ENCODE data around the gene KIAA1671. TPM values are rescaled to one million over a fixed set of nuclear protein-coding genes. Genes with fewer than 3 reads are reported as not detected.
"Not testable (repeated sequence)": the region's sequence is repeated elsewhere in the genome, so short reads cannot be mapped to it uniquely, and the experiment has no call there.

KIAA1671 gene
- 10 to 100 TPM in 1 of 2 experiments, 1 to 10 TPM in 1; 9.6 to 10.2 TPM for total RNA-seq
- under 1 TPM; 0.04 to 0.68 TPM for polyA plus RNA-seq

DNA sequence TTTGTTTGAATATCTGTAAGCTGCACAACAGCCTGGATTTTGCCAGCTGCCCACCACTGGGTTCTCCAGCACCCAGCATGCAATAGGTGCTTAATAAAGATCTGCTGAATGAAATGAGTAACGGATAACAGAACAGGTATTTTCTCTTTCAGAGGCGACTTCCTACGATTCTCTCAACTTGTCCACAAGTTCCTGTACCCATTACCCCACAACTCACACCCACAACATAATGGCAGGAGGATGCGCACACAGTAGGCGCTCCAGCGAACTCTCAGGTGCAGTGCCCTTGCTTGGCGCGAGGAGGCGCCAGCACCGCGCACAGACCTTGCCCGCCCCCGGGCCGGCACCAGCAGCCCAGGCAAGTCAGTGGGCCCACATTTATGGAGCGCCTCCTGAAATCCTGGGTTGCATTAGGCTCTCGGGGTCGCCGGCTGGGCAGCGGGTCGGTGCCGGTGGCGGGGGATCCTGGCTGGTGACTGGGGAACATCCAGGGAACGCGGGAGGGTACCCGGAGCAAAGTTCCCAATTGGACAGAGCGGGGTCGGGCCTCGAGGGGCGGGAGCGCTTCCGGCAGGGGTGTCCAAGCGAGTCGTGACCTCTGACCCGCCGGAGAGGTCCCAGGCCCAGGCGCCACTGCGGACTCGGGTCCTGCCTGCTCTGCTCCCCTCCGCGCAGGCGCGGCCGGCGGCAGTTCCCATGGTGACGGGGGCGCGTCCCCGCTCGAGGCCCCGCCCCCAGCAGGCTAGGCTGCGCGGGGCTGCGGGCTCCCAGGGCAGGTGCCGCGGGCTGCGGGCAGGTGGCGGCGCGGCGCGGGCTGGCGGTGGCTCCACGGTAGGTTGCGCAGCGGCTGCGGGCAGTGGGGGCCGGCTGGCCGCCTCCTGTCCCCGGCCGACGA is at the start of gene KIAA1671:
Gene KIAA1671, plus strand, starts transcription at position 775 of the 895 bp plus-strand sequence. CDS start 75,284 bp downstream, outside the sequence.
- no peaks in the 10 kb centered on the region for H3K36me3 ChIP-seq (ENCODE audit: insufficient read depth, low read length)
- H3K27me3 ChIP-seq (ENCODE audit: insufficient read depth, low read length) = peaks cover 10% of the 10 kb centered on the region
- Mint-ChIP-seq H3K27me3 (peaks cover 35 to 49% of the 10 kb centered on the region in 2 donors), H3K4me1 (peaks cover 6 to 34% (median 14%) of the 10 kb centered on the region in 4 donors), H3K36me3 (no peaks in the 10 kb centered on the region), H3K9me3 (no peaks in the 10 kb centered on the region), H3K27ac (peak within 1 kb of the TSS in 5 of 7 donors; percentile 22 to 66 (median 53)), H3K4me3 (peak within 1 kb of the TSS; percentile 74 to 87 (median 80))
- H3K4me1 ChIP-seq (ENCODE audit: insufficient read depth, low read length) = peaks cover 14% of the 10 kb centered on the region
- peak within 1 kb of the TSS in 1 of 2 donors; percentile 63 for H3K4me3 ChIP-seq (ENCODE audit: low read length in 2 of 2)
- POLR2A ChIA-PET (ENCODE audit: partially characterized antibody) = no interaction called here
- CTCF ChIA-PET (ENCODE audit: partially characterized antibody) = interaction anchor here (0.6 to 4.5 kb wide), 7 partner anchors 76 to 125 kb away, joined by 3 to 46 read pairs (median 4); no protein-coding TSS in a partner anchor
- intact Hi-C loops (cut with micrococcal nuclease) = loop anchor here (1.0 kb wide), 1 partner anchor 96 kb away; no protein-coding TSS in a partner anchor
- H3K27ac ChIP-seq (ENCODE audit: low read depth, low read length) = no peak within 1 kb of the TSS
- no peaks in the 10 kb centered on the region for H3K9me3 ChIP-seq (ENCODE audit: control insufficient read depth in 1 of 2, low read length in 2 of 2)
- DNase-seq = peak; percentile 80 to 89 (median 87)

DNA sequence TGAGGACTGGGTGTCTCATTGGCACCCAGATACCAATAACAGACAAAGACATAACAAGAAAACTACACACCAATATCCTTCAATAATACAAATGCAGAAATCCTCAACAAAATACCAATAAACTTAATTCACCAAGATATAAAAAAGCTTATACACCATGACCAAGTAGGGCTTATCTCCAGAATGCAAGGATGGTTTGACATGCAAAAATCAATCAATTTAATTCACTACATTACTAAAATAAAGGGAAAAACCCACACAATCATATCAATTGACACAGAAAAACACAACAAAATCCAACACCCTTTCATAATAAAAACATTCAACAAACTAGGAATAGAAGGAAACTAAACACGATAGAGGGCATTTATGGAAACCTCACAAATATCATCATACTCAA is 46.6 kb upstream of the KIAA1671 start:
- CTCF ChIA-PET (ENCODE audit: partially characterized antibody) = no interaction called here
- Histone ChIP-seq H3K4me1 (ENCODE audit: insufficient read depth, low read length) (no peaks in the 10 kb centered on the region), H3K9me3 (ENCODE audit: control insufficient read depth in 1 of 2, low read length in 2 of 2) (no peaks in the 10 kb centered on the region), H3K4me3 (ENCODE audit: low read length in 2 of 2) (no peak overlapping the region), H3K27me3 (ENCODE audit: insufficient read depth, low read length) (no peaks in the 10 kb centered on the region), H3K36me3 (ENCODE audit: insufficient read depth, low read length) (no peaks in the 10 kb centered on the region), H3K27ac (ENCODE audit: low read depth, low read length) (no peak overlapping the region)
- Mint-ChIP-seq H3K36me3 (peaks cover 25 to 31% of the 10 kb centered on the region in 2 donors), H3K4me3 (no peak overlapping the region), H3K27ac (no peak overlapping the region), H3K4me1 (no peaks in the 10 kb centered on the region), H3K27me3 (no peaks in the 10 kb centered on the region), H3K9me3 (peaks cover 8 to 27% (median 21%) of the 10 kb centered on the region in 8 donors)
- POLR2A ChIA-PET (ENCODE audit: partially characterized antibody) = no interaction called here
- intact Hi-C loops (cut with micrococcal nuclease) = no loop called here
- no peak for DNase-seq

DNA sequence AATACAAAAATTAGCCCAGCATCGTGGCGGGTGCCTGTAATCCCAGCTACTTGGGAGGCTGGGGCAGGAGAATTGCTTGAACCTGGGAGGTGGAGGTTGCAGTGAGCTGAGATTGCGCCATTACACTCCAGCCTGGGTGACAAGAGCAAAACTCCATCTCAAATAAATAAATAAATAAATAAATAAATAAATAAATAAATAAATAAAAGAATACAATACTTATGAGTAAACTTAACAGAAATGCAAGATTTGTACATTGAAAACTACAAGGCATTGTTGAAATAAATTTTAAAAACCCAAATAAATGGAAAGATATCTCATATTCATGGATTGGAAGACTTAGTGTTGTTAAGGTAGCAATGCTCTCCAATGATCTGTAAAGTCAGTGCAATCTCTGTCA is 45.4 kb upstream of the KIAA1671 start:
- H3K4me1 Mint-ChIP-seq; H3K4me1 ChIP-seq (ENCODE audit: insufficient read depth, low read length); POLR2A ChIA-PET (ENCODE audit: partially characterized antibody); DNase-seq; H3K27ac Mint-ChIP-seq; intact Hi-C loops (cut with micrococcal nuclease); H3K4me3 ChIP-seq (ENCODE audit: low read length in 2 of 2); H3K36me3 ChIP-seq (ENCODE audit: insufficient read depth, low read length); H3K9me3 ChIP-seq (ENCODE audit: control insufficient read depth in 1 of 2, low read length in 2 of 2); H3K4me3 Mint-ChIP-seq; CTCF ChIA-PET (ENCODE audit: partially characterized antibody); H3K27me3 ChIP-seq (ENCODE audit: insufficient read depth, low read length); H3K27ac ChIP-seq (ENCODE audit: low read depth, low read length); H3K27me3 Mint-ChIP-seq: not testable (repeated sequence)
- H3K9me3 Mint-ChIP-seq = peaks cover 8 to 27% (median 21%) of the 10 kb centered on the region in 8 donors
- H3K36me3 Mint-ChIP-seq = peaks cover 24 to 26% of the 10 kb centered on the region in 2 donors

DNA sequence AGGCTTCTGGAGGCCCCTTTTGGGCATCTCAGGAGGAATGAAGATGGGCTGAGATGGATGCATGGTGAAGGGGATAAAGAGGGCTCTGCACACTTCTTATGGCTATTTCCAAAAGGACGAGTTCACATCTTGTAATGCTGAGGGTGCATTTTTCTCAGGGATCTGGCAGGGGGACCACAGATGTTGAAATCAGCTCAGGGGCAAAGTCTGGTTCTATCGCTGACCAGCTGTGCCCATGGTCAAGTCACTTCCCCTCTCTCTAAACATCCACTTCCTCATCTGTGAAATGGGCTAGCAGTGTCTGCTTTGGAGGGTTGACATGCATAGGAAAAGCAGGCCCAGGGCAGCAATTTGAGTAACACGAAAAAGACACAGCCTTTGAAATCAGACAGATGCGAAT is 32.5 kb upstream of the KIAA1671 start:
- Histone ChIP-seq H3K36me3 (ENCODE audit: insufficient read depth, low read length) (no peaks in the 10 kb centered on the region), H3K9me3 (ENCODE audit: control insufficient read depth in 1 of 2, low read length in 2 of 2) (no peaks in the 10 kb centered on the region), H3K4me1 (ENCODE audit: insufficient read depth, low read length) (no peaks in the 10 kb centered on the region), H3K27ac (ENCODE audit: low read depth, low read length) (no peak overlapping the region), H3K4me3 (ENCODE audit: low read length in 2 of 2) (no peak overlapping the region), H3K27me3 (ENCODE audit: insufficient read depth, low read length) (no peaks in the 10 kb centered on the region)
- no peak for DNase-seq
- no peak overlapping the region for H3K4me3 Mint-ChIP-seq
- peaks cover 3 to 8% of the 10 kb centered on the region in 2 donors for H3K36me3 Mint-ChIP-seq
- no peak overlapping the region for H3K27ac Mint-ChIP-seq
- CTCF ChIA-PET (ENCODE audit: partially characterized antibody) = no interaction called here
- H3K9me3 Mint-ChIP-seq = no peaks in the 10 kb centered on the region
- no peaks in the 10 kb centered on the region for H3K4me1 Mint-ChIP-seq
- POLR2A ChIA-PET (ENCODE audit: partially characterized antibody) = no interaction called here
- intact Hi-C loops (cut with micrococcal nuclease) = no loop called here
- H3K27me3 Mint-ChIP-seq = no peaks in the 10 kb centered on the region

- Mint-ChIP-seq H3K4me3 (no peak overlapping the region), H3K36me3 (peaks cover 0 to 7% of the 10 kb centered on the region in 2 donors), H3K4me1 (no peaks in the 10 kb centered on the region), H3K27me3 (peaks cover 3 to 7% of the 10 kb centered on the region in 2 donors), H3K27ac (no peak overlapping the region), H3K9me3 (peaks cover 0 to 2% (median 0%) of the 10 kb centered on the region in 8 donors)
- H3K4me3 ChIP-seq (ENCODE audit: low read length in 2 of 2) = no peak overlapping the region
- ChIA-PET CTCF (ENCODE audit: partially characterized antibody) (interaction anchor here (2.6 kb wide), 1 partner anchor 12 kb away, joined by 13 read pairs; no protein-coding TSS in a partner anchor), POLR2A (ENCODE audit: partially characterized antibody) (no interaction called here)
- intact Hi-C loops (cut with micrococcal nuclease) = no loop called here
- no peaks in the 10 kb centered on the region for H3K27me3 ChIP-seq (ENCODE audit: insufficient read depth, low read length)
- H3K27ac ChIP-seq (ENCODE audit: low read depth, low read length) = no peak overlapping the region
- H3K36me3 ChIP-seq (ENCODE audit: insufficient read depth, low read length) = no peaks in the 10 kb centered on the region
- H3K9me3 ChIP-seq (ENCODE audit: control insufficient read depth in 1 of 2, low read length in 2 of 2) = no peaks in the 10 kb centered on the region
- DNase-seq = no peak
- no peaks in the 10 kb centered on the region for H3K4me1 ChIP-seq (ENCODE audit: insufficient read depth, low read length)
These were observed 26.7 kb upstream of the KIAA1671 start for GRCh38 chr22:24925586-24926427.

GRCh38 chr22:24926428-24926725 is 26.1 kb upstream of the KIAA1671 start:
- H3K27me3 Mint-ChIP-seq = peaks cover 3 to 7% of the 10 kb centered on the region in 2 donors
- Histone ChIP-seq H3K27ac (ENCODE audit: low read depth, low read length) (no peak overlapping the region), H3K4me3 (ENCODE audit: low read length in 2 of 2) (no peak overlapping the region), H3K36me3 (ENCODE audit: insufficient read depth, low read length) (no peaks in the 10 kb centered on the region), H3K4me1 (ENCODE audit: insufficient read depth, low read length) (no peaks in the 10 kb centered on the region), H3K9me3 (ENCODE audit: control insufficient read depth in 1 of 2, low read length in 2 of 2) (no peaks in the 10 kb centered on the region), H3K27me3 (ENCODE audit: insufficient read depth, low read length) (no peaks in the 10 kb centered on the region)
- H3K9me3 Mint-ChIP-seq = peaks cover 0 to 2% (median 0%) of the 10 kb centered on the region in 8 donors
- H3K4me3 Mint-ChIP-seq = no peak overlapping the region
- intact Hi-C loops (cut with micrococcal nuclease) = no loop called here
- no peaks in the 10 kb centered on the region for H3K4me1 Mint-ChIP-seq
- peaks cover 0 to 7% of the 10 kb centered on the region in 2 donors for H3K36me3 Mint-ChIP-seq
- DNase-seq = no peak
- H3K27ac Mint-ChIP-seq = no peak overlapping the region
- ChIA-PET CTCF (ENCODE audit: partially characterized antibody) (interaction anchor here (2.6 kb wide), 1 partner anchor 12 kb away, joined by 13 read pairs; no protein-coding TSS in a partner anchor), POLR2A (ENCODE audit: partially characterized antibody) (no interaction called here)

Measured in CD4-positive, alpha-beta memory T cell (primary cell).